Pulmonary artery endothelial cell (primary cell): ENCODE measurements around the gene TRAF1. TPM values are rescaled to one million over a fixed set of nuclear protein-coding genes. Genes with fewer than 3 reads are reported as not detected.

ENCODE experiments used
- DNase-seq: peaks from one replicate; pipeline ENCODE4 v3.0.0-alpha.2; 2011; ENCODE audit warnings: low read depth, low spot score
- total RNA-seq: library from RNA; depleted of rRNA; stranded (reverse); fragments of >200 nt; gene quantifications from 2 replicates; pipeline ENCODE4 v1.2.3, GENCODE V29; 2014

TRAF1 gene
- total RNA-seq, 1 donor from 2014 or later, result 1.7 TPM

DNA sequence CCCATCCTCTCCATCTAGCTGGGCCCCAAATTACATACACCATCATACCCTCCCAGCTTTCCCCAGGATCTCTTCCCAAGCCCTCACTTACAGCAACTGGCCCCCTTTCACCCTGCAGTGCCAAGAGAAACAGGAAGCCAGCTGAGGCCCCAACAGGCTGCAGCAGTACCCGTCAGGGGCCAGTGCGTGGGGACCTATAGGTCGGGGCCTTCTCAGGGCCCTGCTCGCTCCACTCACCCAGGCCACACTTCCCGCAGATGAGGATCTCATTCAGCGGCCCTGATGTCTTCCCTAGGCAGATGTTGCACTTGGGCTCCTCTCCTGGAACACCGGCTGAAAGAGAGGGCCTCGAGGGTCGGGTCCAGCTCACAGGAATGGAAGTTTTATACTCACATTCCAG, 56.4 kb downstream of the TRAF1 start:
- no peak for DNase-seq

DNA sequence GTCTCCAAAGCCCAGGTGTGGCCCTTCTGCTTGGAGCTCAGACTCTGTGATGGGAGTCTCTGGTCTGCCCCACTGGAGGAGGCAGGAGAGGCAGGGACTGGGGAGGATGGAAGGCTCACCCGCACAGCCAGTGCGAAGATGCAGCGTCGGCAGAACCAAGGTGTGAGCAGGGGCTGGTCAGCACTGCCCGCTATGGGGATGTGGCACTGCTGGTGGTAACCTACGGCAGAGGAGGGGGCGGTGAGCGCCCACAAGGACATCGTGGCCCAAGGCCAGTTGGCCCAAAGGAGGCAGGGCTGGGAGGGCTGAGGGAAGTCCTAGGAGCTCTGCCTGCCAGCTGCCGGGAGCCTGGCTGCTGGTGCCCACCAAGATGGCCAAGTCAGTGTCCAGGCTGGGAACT, 56.9 kb downstream of the TRAF1 start:
- no peak for DNase-seq

DNA sequence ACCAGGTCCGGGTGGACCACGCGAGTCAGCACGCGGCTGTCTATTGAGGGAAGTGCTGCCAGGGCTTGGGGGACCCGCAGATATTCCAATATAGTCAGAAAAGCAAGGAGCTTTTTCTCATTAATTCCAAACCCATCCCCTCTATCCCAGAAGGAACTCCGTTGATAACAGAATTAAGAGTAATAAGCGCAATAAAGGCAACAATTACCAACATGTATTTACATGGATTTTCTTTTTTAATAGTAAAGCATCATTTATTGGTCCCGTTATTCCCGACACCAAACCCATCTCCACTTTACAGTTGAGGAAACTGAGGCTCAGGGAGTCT, 57.3 kb downstream of the TRAF1 start:
- DNase-seq, result no peak

DNA sequence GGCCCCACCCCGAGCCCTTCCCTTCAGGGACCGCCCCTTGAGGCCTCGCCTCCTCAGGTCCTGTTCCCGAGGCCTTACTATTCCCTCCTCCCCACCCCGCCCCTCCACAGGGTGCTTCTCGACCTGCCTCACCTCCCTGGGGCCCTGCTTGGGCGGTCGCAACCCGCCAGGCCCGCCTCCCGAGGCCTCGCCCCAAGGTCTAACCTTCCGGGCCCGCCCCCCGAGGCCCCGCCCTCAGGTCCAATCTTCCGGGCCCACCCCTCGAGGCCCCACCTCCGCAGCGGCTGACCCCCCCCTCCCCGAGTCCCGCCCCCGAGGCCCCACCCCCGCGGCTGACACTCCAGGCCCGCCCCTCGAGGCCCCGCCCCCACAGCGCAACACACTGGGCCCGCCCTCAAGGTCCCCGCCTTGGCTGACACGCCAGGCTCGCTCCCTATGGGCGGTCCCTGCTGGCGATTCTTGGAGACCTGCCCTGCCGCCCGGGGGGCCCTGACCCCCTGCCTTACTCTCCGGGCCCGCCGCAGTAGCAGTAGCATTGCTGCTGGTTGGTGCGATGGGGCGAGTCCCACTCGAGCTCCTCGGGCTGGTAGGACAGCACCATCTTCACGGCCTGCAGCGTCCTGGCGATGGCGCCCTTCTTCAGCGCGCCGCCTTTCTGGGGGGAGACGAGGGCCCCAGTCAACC, 57.8 kb downstream of the TRAF1 start:
- peak; percentile 57 for DNase-seq

DNA sequence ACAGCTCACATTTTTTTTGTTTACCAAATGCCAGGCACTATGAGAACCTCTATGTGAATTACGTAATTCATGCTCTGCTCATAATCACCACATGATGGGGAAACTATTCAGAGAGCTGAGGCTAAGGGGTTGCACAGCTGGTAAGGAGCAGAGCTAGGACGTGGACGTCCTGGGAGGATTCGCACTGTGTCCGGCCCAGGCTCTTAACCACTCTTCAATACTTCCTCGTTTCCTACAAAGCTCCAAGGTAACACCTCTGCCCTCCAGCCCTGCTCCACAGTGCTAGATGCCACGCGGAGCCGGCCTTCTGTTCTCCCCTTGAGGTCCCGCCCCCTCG, 58.3 kb downstream of the TRAF1 start:
- no peak for DNase-seq

DNA sequence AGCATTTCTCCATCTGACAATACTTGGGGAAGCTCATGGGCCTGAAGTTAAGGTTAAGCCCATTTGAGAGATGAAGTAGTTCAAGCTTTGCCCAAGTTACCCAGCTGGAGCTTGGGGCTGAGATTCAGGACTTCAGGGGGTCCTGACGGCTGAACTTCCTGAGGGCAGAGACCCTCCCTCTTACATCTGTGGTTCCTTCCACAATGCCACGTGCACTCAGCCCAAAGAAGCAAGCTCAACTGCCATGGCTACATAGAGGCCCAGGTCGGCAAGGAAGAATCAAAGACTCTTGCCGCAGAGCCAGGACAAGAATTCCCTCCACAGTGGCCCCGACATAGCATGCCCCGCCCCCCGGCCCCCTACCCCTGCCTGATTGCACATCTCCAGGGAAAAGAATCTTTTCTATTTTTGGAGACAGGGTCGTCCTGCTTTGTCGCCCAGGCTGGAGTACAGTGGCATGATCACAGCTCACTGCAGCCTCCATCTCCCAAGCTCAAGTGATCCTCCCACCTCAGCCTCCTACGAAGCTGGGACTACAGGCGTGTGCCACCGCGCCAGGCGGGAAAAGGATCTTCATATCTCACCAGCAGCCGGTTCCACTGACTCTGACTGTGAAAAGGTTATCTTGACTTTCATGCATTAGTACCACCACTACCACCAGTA, 58.8 kb downstream of the TRAF1 start:
- DNase-seq, result no peak

DNA sequence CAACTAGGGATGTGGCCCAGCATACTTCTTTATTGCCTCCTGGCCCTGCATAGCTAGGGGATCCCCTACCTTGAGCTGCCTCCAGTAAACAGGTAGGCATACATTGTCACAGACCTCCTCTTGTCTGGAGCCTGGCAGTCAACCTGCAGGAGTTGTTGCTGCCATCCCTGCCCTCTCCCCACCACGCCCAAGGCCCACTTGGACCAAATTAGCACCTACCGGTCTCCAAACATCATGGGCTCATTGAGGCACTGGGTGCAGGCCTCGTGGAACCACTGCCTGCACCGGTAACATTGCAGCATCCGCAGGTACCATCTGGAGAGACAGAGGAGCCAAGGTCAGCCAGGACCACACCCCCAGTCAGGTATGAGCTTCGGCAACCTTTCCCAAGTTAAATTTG, 59.9 kb downstream of the TRAF1 start:
- no peak for DNase-seq

DNA sequence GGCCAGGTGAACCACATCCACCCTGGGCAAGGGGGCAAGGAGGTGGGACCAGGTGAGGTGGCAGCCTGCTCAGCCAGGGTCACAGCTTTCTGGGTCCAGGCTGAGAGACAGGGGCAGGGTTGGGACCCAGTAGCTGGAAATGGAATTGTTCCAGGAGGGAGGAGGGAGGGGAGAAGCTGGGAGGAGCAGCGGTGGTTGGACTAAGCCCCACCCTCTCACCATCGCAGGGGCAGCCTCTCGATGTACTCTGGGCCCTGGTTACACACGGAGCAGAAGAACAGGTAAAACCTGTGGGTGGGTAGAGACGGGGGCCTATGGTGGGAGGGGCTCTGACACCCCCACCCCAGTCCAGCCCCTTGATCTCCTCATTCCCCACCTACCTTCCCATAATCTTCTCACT, 60.8 kb downstream of the TRAF1 start:
- DNase-seq, result no peak

DNA sequence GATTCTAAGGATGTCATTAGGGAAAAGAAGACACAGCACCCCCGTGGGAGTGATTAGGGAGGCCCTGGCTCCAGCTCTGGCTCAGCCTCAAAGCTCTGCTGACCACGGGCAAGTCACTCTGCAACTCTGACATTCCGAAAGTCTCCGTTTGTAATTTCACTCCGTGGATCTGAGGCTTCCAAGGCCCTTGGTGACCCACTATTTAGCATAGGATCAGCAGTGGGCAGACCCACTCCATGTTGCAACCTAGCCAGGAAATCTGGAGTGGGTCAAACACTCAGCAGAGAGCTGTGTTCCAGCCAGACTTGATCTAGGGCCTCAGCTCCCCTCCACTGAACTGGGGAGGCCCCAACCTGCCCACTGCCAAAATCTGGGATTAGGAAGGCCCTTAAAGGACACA, 61.4 kb downstream of the TRAF1 start:
- no peak for DNase-seq

DNA sequence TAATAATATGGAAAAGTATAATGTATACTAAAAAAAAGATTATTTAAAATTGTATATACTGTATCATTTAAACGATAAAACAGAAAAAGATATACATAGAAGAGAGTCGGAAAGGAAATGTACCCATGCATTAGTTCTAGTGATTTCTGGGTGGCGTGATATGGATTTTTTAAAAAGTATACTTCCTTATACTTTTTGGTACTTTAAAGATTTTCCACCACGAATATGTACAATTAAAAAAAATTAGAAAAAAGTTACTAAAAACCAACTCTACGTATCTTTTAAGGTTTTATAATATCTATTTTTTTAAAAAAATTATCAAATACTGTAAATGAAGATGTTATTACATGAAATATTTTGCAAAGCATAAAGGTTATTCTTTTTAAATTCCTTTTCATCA, 61.9 kb downstream of the TRAF1 start:
- no peak for DNase-seq

DNA sequence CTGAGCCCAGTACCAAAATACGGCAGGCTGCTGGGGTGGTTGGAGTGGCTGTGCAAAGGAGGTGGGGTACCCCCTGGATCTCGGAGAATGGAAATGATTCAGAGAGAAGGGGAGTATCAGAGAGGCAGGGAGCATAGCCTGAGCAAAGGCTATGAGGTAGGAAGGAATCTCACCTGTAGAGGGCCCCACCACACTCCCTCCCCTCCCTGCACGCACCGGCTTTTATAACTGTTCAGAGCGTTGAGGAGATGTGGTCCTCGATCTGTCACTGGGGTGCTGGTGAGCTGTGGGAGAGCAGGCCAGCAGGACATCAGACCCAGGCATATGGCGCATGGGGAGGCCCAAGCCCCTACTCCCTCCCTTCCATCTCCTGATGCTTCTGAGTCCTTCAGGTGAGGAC, 62.8 kb downstream of the TRAF1 start:
- DNase-seq, result no peak

DNA sequence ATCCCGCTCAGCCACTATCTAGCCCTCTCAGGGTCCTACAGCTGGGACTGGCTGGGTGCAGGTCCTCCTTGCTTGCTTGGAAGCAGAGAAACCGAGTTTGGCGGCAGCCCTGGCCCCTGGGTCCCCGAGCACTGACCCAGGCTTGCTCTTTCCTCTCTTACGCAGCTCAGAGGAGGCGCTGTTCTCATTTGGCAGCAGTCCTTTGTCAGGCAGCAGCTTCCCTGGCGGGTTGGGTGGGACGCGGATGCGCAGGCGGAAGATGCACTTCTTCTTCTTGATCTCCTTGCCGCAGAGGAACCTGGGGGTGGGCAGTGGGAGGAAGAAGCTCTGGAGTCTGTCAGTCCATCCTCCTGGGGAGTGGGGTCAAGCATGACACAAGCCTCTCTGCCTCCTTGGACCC, 64.1 kb downstream of the TRAF1 start:
- no peak for DNase-seq

DNA sequence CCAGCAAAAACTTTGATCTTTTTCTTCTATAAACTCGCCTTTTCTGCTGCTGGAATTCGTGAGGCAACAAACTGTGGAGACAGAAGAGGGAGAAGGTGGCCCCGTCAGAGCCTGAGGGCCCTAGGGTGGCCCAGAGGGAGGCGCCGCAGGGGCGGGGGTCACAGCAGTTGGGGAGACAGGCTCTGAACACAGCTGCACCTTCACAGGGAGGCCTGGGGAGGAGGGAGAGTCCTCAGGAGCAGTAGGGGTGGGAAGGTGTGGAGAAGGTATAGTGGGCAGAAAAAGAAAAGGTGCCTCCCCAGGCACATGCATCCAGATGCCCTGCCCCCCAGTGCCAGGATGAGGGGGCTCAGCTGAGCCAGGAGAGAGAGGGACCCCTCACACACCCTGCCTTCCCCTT, 64.7 kb downstream of the TRAF1 start:
- no peak for DNase-seq

DNA sequence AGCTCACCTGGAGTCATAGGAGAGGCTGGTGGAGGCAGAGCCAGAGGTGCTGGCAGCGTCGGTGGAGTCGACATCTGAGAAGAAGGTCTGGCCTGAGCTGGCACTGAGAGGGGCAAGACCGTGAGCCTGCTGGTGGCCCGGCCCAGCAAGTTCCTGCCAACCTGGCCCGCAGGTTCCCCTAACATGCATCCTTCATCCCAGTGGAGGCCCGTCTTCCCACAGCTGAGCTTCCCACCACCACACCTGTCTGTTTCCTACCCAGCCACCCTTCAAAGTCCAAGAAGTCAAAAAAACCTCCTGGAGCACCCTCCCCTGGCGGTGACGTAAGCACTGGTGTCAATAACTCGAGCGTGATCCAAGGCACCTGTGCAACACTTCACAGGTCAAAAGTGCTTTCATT, 66.5 kb downstream of the TRAF1 start:
- DNase-seq, result no peak

DNA sequence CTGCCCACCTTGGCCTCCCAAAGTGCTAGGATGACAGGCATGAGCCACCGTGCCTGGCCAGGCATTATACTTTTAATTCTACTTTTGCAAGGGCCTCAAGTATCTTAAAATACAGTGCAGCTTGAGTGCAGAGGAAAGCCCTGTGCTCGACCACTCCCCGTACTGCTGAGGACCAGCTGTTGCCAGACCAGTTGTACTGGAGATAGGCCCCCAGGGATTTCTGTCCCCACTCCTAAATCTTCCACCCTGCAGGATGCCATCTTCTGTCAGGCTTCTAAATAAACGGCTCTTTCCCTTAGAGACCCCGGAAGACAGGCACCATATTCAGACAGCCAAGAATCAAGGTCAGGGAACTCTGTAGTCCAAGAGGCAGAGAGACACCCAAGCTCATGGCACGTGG, 67.2 kb downstream of the TRAF1 start:
- DNase-seq, result no peak

DNA sequence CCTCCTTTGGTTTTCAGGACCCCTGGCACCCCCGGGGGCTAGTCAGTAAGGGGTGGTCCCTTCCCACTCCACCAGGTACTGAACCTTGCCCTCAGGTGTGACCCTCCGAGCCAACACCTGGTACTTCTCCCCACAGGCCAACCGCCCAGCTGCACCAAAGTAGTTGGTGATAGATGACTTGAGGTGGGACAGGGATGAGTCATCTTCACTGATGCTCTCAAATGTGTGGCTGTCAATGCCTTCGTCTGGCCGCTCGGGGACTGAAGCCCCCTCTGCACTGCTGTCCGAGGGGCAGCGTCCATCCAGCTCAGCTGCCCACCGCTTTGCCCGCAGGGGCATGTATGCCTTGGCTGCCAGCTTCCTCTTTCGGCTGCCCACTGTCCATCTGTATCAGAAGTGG, 68.7 kb downstream of the TRAF1 start:
- DNase-seq, result no peak

DNA sequence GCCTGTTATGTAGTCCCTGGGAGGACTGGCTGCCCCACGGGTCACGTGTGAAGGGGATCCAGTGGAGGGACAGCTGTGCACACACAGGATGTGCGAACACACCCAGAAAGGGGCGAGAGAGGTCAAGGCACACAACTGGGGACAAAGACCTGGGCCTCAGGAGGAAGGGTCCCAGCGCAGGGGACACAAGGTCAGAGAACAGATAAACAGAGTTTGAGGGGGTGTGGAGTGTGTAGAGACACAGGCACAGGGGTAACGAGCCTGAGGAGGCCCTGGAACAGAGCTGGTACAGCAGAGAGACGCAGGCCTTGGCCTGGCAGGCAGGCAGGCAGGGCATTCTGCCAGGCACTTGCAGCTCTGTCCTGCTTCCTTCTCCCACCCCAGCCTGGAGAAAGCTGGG, 69.1 kb downstream of the TRAF1 start:
- no peak for DNase-seq

DNA sequence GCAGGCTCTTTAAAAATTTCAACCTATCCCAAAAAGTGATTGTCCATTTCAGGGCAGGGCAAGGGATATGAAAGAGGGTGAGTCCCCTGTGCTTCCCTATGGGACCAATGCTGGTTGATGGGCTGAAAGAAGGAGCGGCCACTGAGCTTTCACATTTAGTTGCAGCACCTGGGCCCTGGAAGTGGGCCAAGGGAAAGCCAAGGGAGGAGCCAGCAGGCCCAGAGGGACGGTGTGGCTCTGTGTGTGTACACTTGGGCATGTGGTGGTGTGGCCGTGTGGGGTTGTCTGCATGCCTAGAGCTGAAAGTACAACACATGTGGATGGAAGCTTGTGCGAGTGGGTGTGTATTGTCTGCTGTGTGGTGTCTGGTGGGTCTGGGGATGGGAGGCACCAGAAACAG, 69.9 kb downstream of the TRAF1 start:
- no peak for DNase-seq

DNA sequence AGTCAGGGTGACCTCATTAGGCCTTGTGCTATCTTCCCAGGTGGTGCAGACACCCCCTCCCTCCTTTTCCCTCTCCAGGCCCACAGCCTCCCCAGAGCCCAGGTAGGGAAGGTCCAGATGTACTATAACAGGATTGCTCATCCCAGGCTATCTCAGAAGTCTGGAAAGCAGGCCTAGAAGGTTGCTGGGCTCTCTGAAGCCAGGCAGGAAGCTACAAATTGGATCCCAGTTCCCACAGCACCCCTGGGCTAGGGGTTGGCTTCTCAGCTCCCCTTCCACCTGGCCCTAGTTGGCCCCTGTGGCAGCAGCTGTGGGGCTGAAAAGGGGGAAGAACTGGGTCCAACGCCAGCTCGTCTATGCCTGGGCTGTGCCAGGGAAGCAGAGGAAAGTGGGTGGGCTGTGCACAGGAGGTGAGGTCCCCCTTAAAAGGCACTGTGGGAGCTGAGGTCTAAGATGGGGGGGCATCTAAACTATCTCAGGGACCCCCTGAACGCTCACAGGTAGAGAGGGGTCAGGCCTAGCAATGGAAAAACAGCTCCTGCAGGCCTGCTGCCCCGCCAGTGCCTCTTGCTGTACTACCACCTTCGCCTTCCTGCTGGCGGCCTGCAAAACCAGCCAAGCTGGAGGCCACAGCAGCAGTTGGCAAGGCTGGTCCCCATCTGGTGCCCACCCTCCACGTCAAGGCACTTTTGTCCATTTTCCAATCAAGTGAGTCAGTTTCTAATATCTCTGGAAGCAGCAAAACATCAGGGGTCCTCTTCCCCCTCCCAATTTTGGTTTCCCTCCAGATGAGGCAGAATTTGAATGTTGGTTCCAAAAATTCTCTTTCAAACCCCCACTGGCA, 70.5 kb downstream of the TRAF1 start:
- no peak for DNase-seq

DNA sequence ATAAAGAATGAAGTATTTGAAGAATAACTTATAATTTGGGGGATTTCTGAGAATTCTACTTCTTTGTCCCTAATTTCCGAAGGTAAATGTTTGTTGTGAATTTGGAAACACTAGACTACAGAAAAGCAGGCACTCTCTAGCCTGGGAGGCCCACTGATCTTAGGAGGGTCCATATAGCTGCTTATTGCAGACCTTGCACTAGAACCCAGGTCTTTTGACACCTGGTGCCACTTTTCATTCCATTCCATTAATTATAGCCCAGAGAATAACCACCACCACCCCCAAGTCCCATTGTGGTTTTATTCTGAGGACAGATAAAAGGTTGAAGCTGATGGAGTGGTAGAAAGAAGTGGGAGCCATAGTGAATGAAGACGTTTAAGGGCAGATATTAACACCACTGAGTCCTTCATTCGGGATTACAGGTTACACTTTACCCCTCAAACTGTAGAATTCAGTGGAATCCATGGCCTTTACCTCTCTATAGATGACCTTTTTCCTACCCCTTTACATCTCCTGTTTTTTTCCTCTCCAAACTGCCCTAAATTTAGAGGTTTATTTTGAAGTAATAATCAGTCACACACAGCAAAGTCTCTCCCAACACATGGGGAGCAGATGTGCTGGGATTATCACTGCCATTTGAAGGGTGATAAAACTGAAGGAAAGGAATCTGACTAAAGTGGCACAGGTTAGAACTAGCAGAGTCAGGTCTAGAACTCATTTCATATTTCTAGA, 71.8 kb downstream of the TRAF1 start:
- DNase-seq, result no peak

DNA sequence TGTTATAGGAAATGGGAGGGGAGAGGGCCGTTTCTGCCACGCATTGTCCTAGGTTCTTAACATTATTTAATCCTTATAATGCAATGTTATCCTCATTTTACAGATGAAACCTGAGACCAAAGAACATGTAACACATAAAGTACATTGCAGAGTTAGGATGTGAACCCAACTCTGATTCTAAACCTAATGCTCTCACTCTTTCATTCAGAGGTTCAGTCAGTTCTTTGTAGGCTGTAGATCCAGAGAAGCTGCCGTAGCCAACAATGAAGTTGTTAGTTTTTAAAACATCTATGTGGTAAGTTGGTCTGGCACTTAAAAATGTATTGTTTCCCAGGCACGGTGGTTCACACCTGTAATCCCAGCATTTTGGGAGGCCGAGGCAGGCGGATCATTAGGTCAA, 73.4 kb downstream of the TRAF1 start:
- DNase-seq, result no peak
